Neural progenitor cell (in vitro differentiated cells): ENCODE results near the gene TMEM40. TPM values are rescaled to one million over a fixed set of nuclear protein-coding genes. Genes with fewer than 3 reads are reported as not detected.

Experiments
- DNase-seq: peaks from one replicate; pipeline ENCODE4 v3.0.0-alpha.2; 2016; ENCODE audit warnings: low spot score
- H2AFZ ChIP-seq: fragments of 200-600 bp; sonication (generic); replicated peaks from 2 replicates; pipeline ENCODE4 v1.6.1; 2016; ENCODE audit warnings: antibody characterized with exemption
- H3F3A ChIP-seq: fragments of 200-600 bp; sonication (generic); 2 replicates; pipeline ENCODE4 v1.6.1; 2016; ENCODE audit warnings: antibody characterized with exemption, low read depth
- H3K27ac ChIP-seq: fragments of 200-600 bp; sonication (generic); 2 replicates; pipeline ENCODE4 v1.5.1; 2016; ENCODE audit warnings: mild to moderate bottlenecking
- H3K27me3 ChIP-seq: fragments of 200-600 bp; sonication (generic); 2 replicates; pipeline ENCODE4 v1.6.1; 2016; ENCODE audit warnings: mild to moderate bottlenecking, moderate library complexity
- H3K36me3 ChIP-seq: fragments of 200-600 bp; sonication (generic); 2 replicates; pipeline ENCODE4 v1.5.1; 2016
- H3K4me1 ChIP-seq: fragments of 200-600 bp; sonication (generic); 2 replicates; pipeline ENCODE4 v1.6.1; 2016; ENCODE audit warnings: mixed run types
- H3K4me2 ChIP-seq: fragments of 200-600 bp; sonication (generic); 2 replicates; pipeline ENCODE4 v1.6.1; 2016
- H3K4me3 ChIP-seq: fragments of 200-600 bp; sonication (generic); 2 replicates; pipeline ENCODE4 v1.5.1; 2016
- H3K79me2 ChIP-seq: fragments of 200-600 bp; sonication (generic); 2 replicates; pipeline ENCODE4 v1.6.1; 2016; ENCODE audit warnings: low read depth
- H3K9ac ChIP-seq: fragments of 200-600 bp; sonication (generic); 2 replicates; pipeline ENCODE4 v1.6.1; 2016
- H3K9me3 ChIP-seq: fragments of 200-600 bp; sonication (generic); 2 replicates; pipeline ENCODE4 v1.5.1; 2016; ENCODE audit warnings: low read depth
- H4K20me1 ChIP-seq: fragments of 200-600 bp; sonication (generic); 2 replicates; pipeline ENCODE4 v1.6.1; 2016; ENCODE audit warnings: low read depth
- H3K27ac Mint-ChIP-seq: 3 replicates; pipeline ENCODE4 v1.8.0; 2021; ENCODE audit warnings: mixed read lengths
- H3K27me3 Mint-ChIP-seq: 2 replicates; pipeline ENCODE4 v1.8.0; 2022; ENCODE audit warnings: low read depth, mild to moderate bottlenecking, inconsistent platforms, moderate library complexity, mixed read lengths; ENCODE audit not compliant: insufficient read depth
- H3K36me3 Mint-ChIP-seq: 3 replicates; pipeline ENCODE4 v1.8.0; 2021; ENCODE audit warnings: mixed read lengths
- H3K4me1 Mint-ChIP-seq: 3 replicates; pipeline ENCODE4 v1.8.0; 2021; ENCODE audit warnings: mixed read lengths
- H3K4me3 Mint-ChIP-seq: 3 replicates; pipeline ENCODE4 v1.8.0; 2021; ENCODE audit warnings: mild to moderate bottlenecking, moderate library complexity, mixed read lengths
- H3K9me3 Mint-ChIP-seq: 3 replicates; pipeline ENCODE4 v1.8.0; 2020; ENCODE audit warnings: mixed read lengths
- CTCF ChIP-seq: fragments of 200-600 bp; sonication (generic); IDR thresholded peaks from 2 replicates; pipeline ENCODE4 v1.5.1; 2017; ENCODE audit warnings: antibody characterized with exemption, mild to moderate bottlenecking
- EZH2 ChIP-seq: fragments of 200-600 bp; sonication (generic); IDR thresholded peaks from 2 replicates; pipeline ENCODE4 v1.6.1; 2017; ENCODE audit warnings: antibody characterized with exemption, mild to moderate bottlenecking, moderate library complexity
- EZH2phosphoT487 ChIP-seq: fragments of 200-600 bp; sonication (generic); IDR thresholded peaks from 2 replicates; pipeline ENCODE4 v1.6.1; 2017; ENCODE audit warnings: antibody characterized with exemption
- total RNA-seq: library from RNA; depleted of rRNA; stranded (reverse); fragments of >200 nt; gene quantifications from 2 replicates; pipeline ENCODE4 v1.2.3, GENCODE V29; 2015; ENCODE audit warnings: low replicate concordance

The TMEM40 gene
- total RNA-seq, 1 donor from 2014 or later = not detected

- DNase-seq = no peak
- Histone ChIP-seq H3K79me2 (no peaks in the 10 kb centered on the region), H3K4me1 (peaks cover 3% of the 10 kb centered on the region), H4K20me1 (no peaks in the 10 kb centered on the region), H3K4me3 (no peak overlapping the region), H3F3A (peaks cover 18% of the 10 kb centered on the region), H3K27me3 (peaks cover 7% of the 10 kb centered on the region), H3K9me3 (no peaks in the 10 kb centered on the region), H2AFZ (no peak overlapping the region), H3K36me3 (no peaks in the 10 kb centered on the region), H3K27ac (no peak overlapping the region), H3K4me2 (no peak overlapping the region), H3K9ac (no peak overlapping the region)
- Mint-ChIP-seq H3K36me3 (peaks cover 3% of the 10 kb centered on the region), H3K4me1 (peaks cover 18% of the 10 kb centered on the region), H3K27me3 (peaks cover 5% of the 10 kb centered on the region), H3K27ac (no peak overlapping the region), H3K4me3 (peak overlapping the region; percentile 89), H3K9me3 (no peaks in the 10 kb centered on the region)
- TF ChIP-seq CTCF (no peak), EZH2 (no peak)
These were observed 39.6 kb upstream of the TMEM40 start for GRCh38 chr3:12798559-12799179.

- Histone ChIP-seq H3K9ac (no peak overlapping the region), H3K36me3 (no peaks in the 10 kb centered on the region), H2AFZ (no peak overlapping the region), H3K4me3 (no peak overlapping the region), H4K20me1 (no peaks in the 10 kb centered on the region), H3K27me3 (peaks cover 7% of the 10 kb centered on the region), H3K4me2 (no peak overlapping the region), H3K9me3 (no peaks in the 10 kb centered on the region), H3K27ac (no peak overlapping the region), H3K4me1 (peaks cover 3% of the 10 kb centered on the region), H3F3A (peaks cover 18% of the 10 kb centered on the region), H3K79me2 (no peaks in the 10 kb centered on the region)
- H3K4me3 Mint-ChIP-seq = peak overlapping the region; percentile 89
- peaks cover 7% of the 10 kb centered on the region for H3K27me3 Mint-ChIP-seq
- no peaks in the 10 kb centered on the region for H3K9me3 Mint-ChIP-seq
- H3K36me3 Mint-ChIP-seq = peaks cover 2% of the 10 kb centered on the region
- TF ChIP-seq EZH2 = no peak
- TF ChIP-seq CTCF = no peak
- TF ChIP-seq EZH2phosphoT487 = no peak
- DNase-seq = no peak
- H3K4me1 Mint-ChIP-seq = peaks cover 18% of the 10 kb centered on the region
- H3K27ac Mint-ChIP-seq = no peak overlapping the region
These were observed 39.0 kb upstream of the TMEM40 start for GRCh38 chr3:12797892-12798558.

DNA sequence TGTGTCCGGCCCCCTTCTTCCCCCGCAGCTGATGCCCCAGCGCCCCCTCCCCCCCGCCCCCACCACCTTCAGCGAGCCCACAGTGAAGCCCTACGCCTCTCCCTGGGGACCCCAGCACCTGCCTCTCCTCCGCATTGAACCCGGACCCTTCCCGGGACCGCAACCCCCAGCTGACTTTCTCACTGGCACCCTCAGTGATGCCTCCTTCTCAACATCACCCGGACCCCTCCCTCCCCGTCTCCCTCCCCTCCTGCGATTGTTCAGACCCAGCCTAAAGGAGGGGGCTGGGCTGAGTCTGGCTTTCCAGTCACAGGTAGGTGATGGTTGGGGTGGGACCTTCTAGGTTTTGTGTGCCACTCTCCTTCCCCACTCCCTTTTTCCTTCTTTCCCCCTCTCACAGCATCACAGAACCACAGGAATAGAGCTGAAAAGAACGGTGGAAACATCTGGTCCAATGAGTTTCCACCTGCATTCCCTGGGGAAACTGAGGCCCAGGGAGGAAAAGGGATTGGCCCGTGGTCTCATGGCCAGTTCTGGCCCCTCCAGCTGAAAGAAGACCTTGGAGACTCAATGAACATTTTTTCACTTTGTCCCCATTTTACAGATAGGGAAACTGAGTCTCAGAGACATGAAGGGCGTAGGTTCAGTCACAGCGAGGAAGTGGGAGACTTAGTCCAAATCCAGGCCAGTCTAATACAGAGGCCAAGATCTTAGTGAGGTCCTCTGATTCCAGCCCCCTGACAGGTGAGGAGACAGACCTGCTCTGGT lies 38.2 kb upstream of the TMEM40 start:
- peaks cover 7% of the 10 kb centered on the region for H3K27me3 ChIP-seq
- H2AFZ ChIP-seq = peak overlapping the region; percentile 77
- peak overlapping the region; percentile 89 for H3K4me3 Mint-ChIP-seq
- H3K36me3 Mint-ChIP-seq = no peaks in the 10 kb centered on the region
- no peaks in the 10 kb centered on the region for H3K36me3 ChIP-seq
- no peak for TF ChIP-seq EZH2
- no peak for TF ChIP-seq CTCF
- TF ChIP-seq EZH2phosphoT487 = no peak
- H3K4me3 ChIP-seq = peak overlapping the region; percentile 57
- peaks cover 18% of the 10 kb centered on the region for H3F3A ChIP-seq
- H3K9me3 ChIP-seq = no peaks in the 10 kb centered on the region
- peak overlapping the region; percentile 33 for H3K27ac Mint-ChIP-seq
- no peaks in the 10 kb centered on the region for H4K20me1 ChIP-seq
- H3K4me1 ChIP-seq = peaks cover 3% of the 10 kb centered on the region
- peaks cover 7% of the 10 kb centered on the region for H3K27me3 Mint-ChIP-seq
- H3K79me2 ChIP-seq = no peaks in the 10 kb centered on the region
- H3K4me1 Mint-ChIP-seq = peaks cover 18% of the 10 kb centered on the region
- H3K27ac ChIP-seq = no peak overlapping the region
- no peak for DNase-seq
- no peaks in the 10 kb centered on the region for H3K9me3 Mint-ChIP-seq
- H3K4me2 ChIP-seq = peak overlapping the region; percentile 78
- H3K9ac ChIP-seq = no peak overlapping the region
